Measurements from ENCODE around the gene GSN. TPM values are rescaled to one million over a fixed set of nuclear protein-coding genes. Genes with fewer than 3 reads are reported as not detected.

GSN gene
- total and polyA plus RNA-seq, 8 donors: 215 to 909 (median 531) TPM

- intact Hi-C loops (cut with DNase I; ENCODE audit: low total_unique reads): no loop called here
- 31 to 52% (median 42%) methylated on average over 4 of the region's 4 CpGs for WGBS, 5 donors
- TF ChIP-seq CTCF (IDR thresholded peaks at IDR 0.05) (no peak), POLR2AphosphoS5 (IDR thresholded peaks at IDR 0.05) (no peak), EP300 (IDR thresholded peaks at IDR 0.05) (no peak), POLR2A (IDR thresholded peaks at IDR 0.05) (no peak)
- no peaks in the 10 kb centered on the region for H3K27me3 ChIP-seq
- H3K27ac ChIP-seq: peak overlapping the region; percentile 65 to 96 (median 95)
- DNase-seq: peak in 1 of 2 donors; percentile 69
- H3K4me1 ChIP-seq: peaks cover 53 to 98% (median 85%) of the 10 kb centered on the region in 4 donors
- H3K36me3 ChIP-seq: peaks cover 0 to 9% (median 0%) of the 10 kb centered on the region in 4 donors
- no peak overlapping the region for H3K4me3 ChIP-seq
- H3K9me3 ChIP-seq: no peaks in the 10 kb centered on the region
Observed at GRCh38 chr9:121273064-121273775, 5.3 kb downstream of the GSN start.

GRCh38 chr9:121274851-121275250 lies 6.9 kb downstream of the GSN start:
- no peak for TF ChIP-seq POLR2AphosphoS5 (IDR thresholded peaks at IDR 0.05)
- TF ChIP-seq CTCF (IDR thresholded peaks at IDR 0.05): no peak
- no peak for TF ChIP-seq POLR2A (IDR thresholded peaks at IDR 0.05)
- TF ChIP-seq EP300 (IDR thresholded peaks at IDR 0.05): no peak
- H3K27ac ChIP-seq: peak overlapping the region in 4 of 5 donors; percentile 39 to 97 (median 96)
- peaks cover 62 to 100% (median 91%) of the 10 kb centered on the region in 4 donors for H3K4me1 ChIP-seq
- no peaks in the 10 kb centered on the region for H3K9me3 ChIP-seq
- no peak for DNase-seq
- H3K4me3 ChIP-seq: no peak overlapping the region
- WGBS, 5 donors: 70 to 85% (median 81%) methylated on average over 4 of the region's 4 CpGs
- H3K27me3 ChIP-seq: no peaks in the 10 kb centered on the region
- intact Hi-C loops (cut with DNase I; ENCODE audit: low total_unique reads): no loop called here
- H3K36me3 ChIP-seq: peaks cover 0 to 9% (median 0%) of the 10 kb centered on the region in 4 donors

- intact Hi-C loops (cut with DNase I; ENCODE audit: low total_unique reads): no loop called here
- no peak for DNase-seq
- Histone ChIP-seq H3K4me1 (peaks cover 62 to 100% (median 91%) of the 10 kb centered on the region in 4 donors), H3K27ac (peak overlapping the region; percentile 52 to 97 (median 96)), H3K9me3 (no peaks in the 10 kb centered on the region), H3K4me3 (no peak overlapping the region), H3K36me3 (peaks cover 0 to 9% (median 0%) of the 10 kb centered on the region in 4 donors), H3K27me3 (no peaks in the 10 kb centered on the region)
- 70 to 77% (median 74%) methylated on average over 8 of the region's 8 CpGs for WGBS, 5 donors
- TF ChIP-seq POLR2AphosphoS5 (IDR thresholded peaks at IDR 0.05): no peak
- TF ChIP-seq EP300 (IDR thresholded peaks at IDR 0.05): no peak
- no peak for TF ChIP-seq CTCF (IDR thresholded peaks at IDR 0.05)
- TF ChIP-seq POLR2A (IDR thresholded peaks at IDR 0.05): no peak
Observed at GRCh38 chr9:121275781-121276658, 8.1 kb downstream of the GSN start.

GRCh38 chr9:121277026-121277425 lies 9.1 kb downstream of the GSN start:
- Histone ChIP-seq H3K27ac (peak overlapping the region; percentile 56 to 97 (median 96)), H3K9me3 (no peaks in the 10 kb centered on the region), H3K27me3 (no peaks in the 10 kb centered on the region), H3K4me1 (peaks cover 62 to 100% (median 92%) of the 10 kb centered on the region in 4 donors), H3K4me3 (no peak overlapping the region), H3K36me3 (peaks cover 0 to 9% (median 0%) of the 10 kb centered on the region in 4 donors)
- intact Hi-C loops (cut with DNase I; ENCODE audit: low total_unique reads): no loop called here
- DNase-seq: no peak
- WGBS, 5 donors: 84 to 98% (median 92%) methylated on average over 1 of the region's 1 CpG
- TF ChIP-seq EP300 (IDR thresholded peaks at IDR 0.05) (no peak), POLR2AphosphoS5 (IDR thresholded peaks at IDR 0.05) (no peak), POLR2A (IDR thresholded peaks at IDR 0.05) (no peak), CTCF (IDR thresholded peaks at IDR 0.05) (no peak)
